DND-41 (cell line): ENCODE results near the gene OTC.

Experiments
- ATAC-seq: fragments of 200-7000 bp; cut with Tn5 transposase; 3 replicates; pipeline ENCODE4 v1.9.1; 2021; ENCODE audit warnings: low read depth; ENCODE audit not compliant: insufficient read depth
- DNase-seq: peaks from one replicate; pipeline ENCODE4 v3.0.0-alpha.2; 2020
- H2AFZ ChIP-seq: 2 replicates; pipeline ENCODE4 v1.6.0; 2012; ENCODE audit warnings: low read depth, low read length
- H3K27ac ChIP-seq: 2 replicates; pipeline ENCODE4 v1.5.1; 2012; ENCODE audit warnings: low read length, inconsistent platforms
- H3K27me3 ChIP-seq: fragments of 200-600 bp; sonication (generic); 2 replicates; pipeline ENCODE4 v1.6.0; 2012; ENCODE audit warnings: low read length, mild to moderate bottlenecking, inconsistent platforms; ENCODE audit not compliant: insufficient read depth, poor library complexity
- H3K36me3 ChIP-seq: 2 replicates; pipeline ENCODE4 v1.5.1; 2012; ENCODE audit warnings: low read length, inconsistent platforms; ENCODE audit not compliant: insufficient read depth
- H3K4me1 ChIP-seq: 2 replicates; pipeline ENCODE4 v1.5.1; 2012; ENCODE audit warnings: mild to moderate bottlenecking, low read length; ENCODE audit not compliant: insufficient read depth
- H3K4me2 ChIP-seq: 2 replicates; pipeline ENCODE4 v1.6.0; 2012; ENCODE audit warnings: mild to moderate bottlenecking, moderate library complexity, low read length, inconsistent platforms; ENCODE audit not compliant: insufficient read depth
- H3K4me3 ChIP-seq, 2 experiments: fragments of 200-600 bp in 1 of 2; shearing (Covaris generic) in 1 of 2; 2 replicates each; pipeline ENCODE4 v1.5.1; 2012 to 2016; ENCODE audit warnings: inconsistent platforms in 2 of 2, low read length in 2 of 2, mild to moderate bottlenecking in 2 of 2, low read depth in 1 of 2, moderate library complexity in 1 of 2
- H3K79me2 ChIP-seq: 2 replicates; pipeline ENCODE4 v1.6.0; 2012; ENCODE audit warnings: low read length, inconsistent platforms; ENCODE audit not compliant: insufficient read depth
- H3K9ac ChIP-seq: 2 replicates; pipeline ENCODE4 v1.6.0; 2012; ENCODE audit warnings: low read depth, mild to moderate bottlenecking, inconsistent platforms, low read length, moderate library complexity
- H3K9me3 ChIP-seq: 2 replicates; pipeline ENCODE4 v1.5.1; 2012; ENCODE audit warnings: low read length, moderate library complexity, mild to moderate bottlenecking, inconsistent platforms; ENCODE audit not compliant: insufficient read depth, severe bottlenecking
- H4K20me1 ChIP-seq: 2 replicates; pipeline ENCODE4 v1.6.0; 2012; ENCODE audit warnings: low read length; ENCODE audit not compliant: insufficient read depth
- CTCF ChIP-seq: IDR thresholded peaks from 2 replicates; pipeline ENCODE4 v1.5.1; 2012; ENCODE audit warnings: borderline replicate concordance, low read length, moderate library complexity, mild to moderate bottlenecking; ENCODE audit not compliant: poor library complexity, severe bottlenecking; ENCODE audit errors: extremely low read depth
- EZH2 ChIP-seq: IDR thresholded peaks from 3 replicates; pipeline ENCODE4 v1.6.1; 2012; ENCODE audit warnings: borderline replicate concordance, low read depth, mild to moderate bottlenecking, moderate library complexity, low read length, inconsistent platforms; ENCODE audit not compliant: severe bottlenecking

The OTC gene

GRCh38 chrX:38318606-38319005 lies 33.8 kb upstream of the OTC start:
- Histone ChIP-seq H3K27ac (no peak overlapping the region), H3K9me3 (no peaks in the 10 kb centered on the region), H3K9ac (no peak overlapping the region), H3K4me1 (no peaks in the 10 kb centered on the region), H3K4me2 (no peak overlapping the region), H3K4me3 (no peak overlapping the region), H4K20me1 (no peaks in the 10 kb centered on the region), H3K36me3 (peaks cover 2% of the 10 kb centered on the region; the same call in 1 of the 2 replicates), H3K27me3 (no peaks in the 10 kb centered on the region), H3K79me2 (no peaks in the 10 kb centered on the region), H2AFZ (no peak overlapping the region)
- DNase-seq, result no peak
- no peak for ATAC-seq
- no peak for TF ChIP-seq CTCF
- no peak for TF ChIP-seq EZH2

DNA sequence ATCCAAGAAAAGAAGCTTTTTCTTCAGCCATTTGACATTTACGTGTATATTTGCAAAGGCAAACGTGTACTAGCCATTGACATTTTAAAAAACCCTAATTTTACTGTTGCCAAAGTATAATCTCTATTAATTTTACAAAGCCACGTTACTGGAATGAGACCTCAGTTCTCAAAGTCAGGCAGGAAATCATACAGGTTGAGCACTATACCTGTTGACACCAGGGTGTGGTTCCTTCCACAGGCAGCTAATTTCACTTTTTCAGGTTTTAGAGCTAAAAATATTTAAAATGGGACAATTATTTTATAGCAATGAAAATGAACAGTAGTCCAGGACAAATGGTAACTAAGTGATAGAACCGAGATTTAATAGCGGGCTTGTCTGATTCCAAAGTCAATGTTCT lies 31.6 kb upstream of the OTC start:
- DNase-seq, result no peak
- TF ChIP-seq EZH2 (no peak), CTCF (no peak)
- Histone ChIP-seq H3K36me3 (peaks cover 2% of the 10 kb centered on the region; the same call in 1 of the 2 replicates), H3K4me1 (peaks cover 4% of the 10 kb centered on the region; the same call in 1 of the 2 replicates), H3K9me3 (no peaks in the 10 kb centered on the region), H4K20me1 (no peaks in the 10 kb centered on the region), H3K27me3 (no peaks in the 10 kb centered on the region), H3K79me2 (peaks cover 10% of the 10 kb centered on the region; the same call in 1 of the 2 replicates), H3K9ac (no peak overlapping the region), H2AFZ (no peak overlapping the region), H3K27ac (no peak overlapping the region), H3K4me3 (no peak overlapping the region), H3K4me2 (no peak overlapping the region)
- ATAC-seq, result no peak

DNA sequence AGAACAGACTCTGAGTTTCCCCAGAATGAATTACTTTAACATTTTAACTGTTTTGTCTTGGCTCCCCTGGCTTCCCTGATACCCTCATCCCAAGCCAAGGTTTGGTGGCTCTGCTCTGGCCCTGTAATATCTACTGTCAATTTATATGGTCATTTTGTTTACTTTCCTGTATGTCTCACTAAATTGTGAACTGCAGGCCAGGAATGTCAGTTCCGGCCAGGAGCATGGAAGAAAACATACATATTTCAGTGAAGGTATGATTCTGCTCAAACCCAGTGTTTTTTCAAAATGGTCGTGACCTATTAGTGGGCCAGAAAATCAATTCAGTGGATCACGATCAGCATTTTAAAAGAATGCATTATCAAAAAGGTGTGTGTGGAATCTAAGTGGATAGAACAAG lies 26.3 kb upstream of the OTC start:
- Histone ChIP-seq H3K27me3 (no peaks in the 10 kb centered on the region), H3K27ac (no peak overlapping the region; the same call in 1 of the 2 replicates), H3K4me3 (peak overlapping the region; percentile 83 to 88; a peak in 3 of 4 replicates), H3K9ac (peak overlapping the region; percentile 66), H3K9me3 (no peaks in the 10 kb centered on the region), H3K79me2 (peaks cover 20% of the 10 kb centered on the region), H3K4me2 (peak overlapping the region; percentile 69), H4K20me1 (no peaks in the 10 kb centered on the region), H3K36me3 (no peaks in the 10 kb centered on the region; the same call in 1 of the 2 replicates), H3K4me1 (peaks cover 20% of the 10 kb centered on the region), H2AFZ (no peak overlapping the region)
- no peak for ATAC-seq
- no peak for DNase-seq
- TF ChIP-seq EZH2 (no peak), CTCF (no peak)
